Measurements from ENCODE around the gene LSM14B. TPM values are rescaled to one million over a fixed set of nuclear protein-coding genes. Genes with fewer than 3 reads are reported as not detected.

LSM14B gene
- total RNA-seq, 4 donors from 2014 or later: 28.0 to 52.5 (median 36.2) TPM

GRCh38 chr20:62151835-62152364, 29.6 kb downstream of the LSM14B start:
- TF ChIP-seq POLR2A (IDR thresholded peaks at IDR 0.05): no peak
- no peak for TF ChIP-seq CTCF (IDR thresholded peaks at IDR 0.05 in 4 of 5, conservative IDR thresholded peaks at IDR 0.05 in 1 of 5)
- Histone ChIP-seq H3K9me3 (no peaks in the 10 kb centered on the region), H3K27me3 (no peaks in the 10 kb centered on the region), H3K27ac (no peak overlapping the region), H3K4me1 (peaks cover 2 to 28% of the 10 kb centered on the region in 2 donors), H3K36me3 (no peaks in the 10 kb centered on the region), H3K4me3 (no peak overlapping the region)
- DNase-seq: no peak
- ATAC-seq: no peak
- in situ Hi-C loops (cut with MboI; ENCODE audit: low sequenced_read_pairs in 4 of 4): no loop called here
- intact Hi-C loops (cut with DNase I; ENCODE audit: low total_unique reads): no loop called here

DNA sequence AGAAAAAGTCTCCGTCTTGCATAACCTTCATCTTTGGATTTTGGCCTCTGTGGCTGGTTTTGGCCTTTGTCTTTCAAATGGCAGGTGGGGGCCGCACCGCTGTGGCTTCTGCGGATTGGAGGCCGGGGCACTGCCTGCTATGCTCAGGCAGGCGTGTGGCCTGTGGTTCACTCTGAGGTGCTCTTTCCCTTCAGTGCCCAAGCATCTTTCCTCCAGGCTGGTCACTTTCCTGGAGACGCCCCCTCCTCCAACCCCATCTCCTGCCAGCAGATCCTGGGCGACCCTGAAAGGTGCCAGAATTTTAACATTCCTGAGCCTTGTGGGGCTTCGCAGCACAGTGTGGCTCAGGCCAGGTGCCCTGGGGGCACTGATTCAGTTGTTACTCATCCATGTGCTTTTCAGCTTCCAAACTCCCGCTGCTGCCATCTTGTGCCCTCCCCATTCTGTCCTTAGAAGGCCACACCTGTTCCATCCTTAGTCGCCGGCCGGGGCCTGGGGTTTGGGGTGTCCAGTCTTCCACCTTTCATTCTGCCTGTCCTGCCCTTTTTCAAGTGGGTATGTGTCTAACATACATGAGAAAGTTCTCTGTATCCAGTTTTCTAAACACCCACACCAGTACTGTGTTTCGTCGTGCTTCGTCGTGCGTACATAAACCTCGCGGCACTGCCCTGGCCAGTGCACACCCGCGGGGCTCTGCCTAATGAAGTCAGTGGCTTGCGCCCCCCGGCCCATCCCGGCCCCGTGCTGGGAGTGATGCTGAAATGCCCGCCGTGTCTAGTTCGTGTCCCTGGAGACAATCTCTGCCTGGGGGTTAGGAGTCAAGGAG, 33.4 kb downstream of the LSM14B start:
- Histone ChIP-seq H3K27me3 (no peaks in the 10 kb centered on the region), H3K36me3 (no peaks in the 10 kb centered on the region), H3K27ac (no peak overlapping the region), H3K9me3 (no peaks in the 10 kb centered on the region), H3K4me3 (no peak overlapping the region), H3K4me1 (peaks cover 7 to 33% of the 10 kb centered on the region in 2 donors)
- in situ Hi-C loops (cut with MboI; ENCODE audit: low sequenced_read_pairs in 4 of 4) (no loop called here), intact Hi-C loops (cut with DNase I; ENCODE audit: low total_unique reads) (loop anchor here (2.0 kb wide), 1 partner anchor 145 kb away; no protein-coding TSS in a partner anchor)
- DNase-seq (no peak), ATAC-seq (no peak)
- no peak for TF ChIP-seq CTCF (IDR thresholded peaks at IDR 0.05 in 4 of 5, conservative IDR thresholded peaks at IDR 0.05 in 1 of 5)
- TF ChIP-seq POLR2A (IDR thresholded peaks at IDR 0.05): no peak

DNA sequence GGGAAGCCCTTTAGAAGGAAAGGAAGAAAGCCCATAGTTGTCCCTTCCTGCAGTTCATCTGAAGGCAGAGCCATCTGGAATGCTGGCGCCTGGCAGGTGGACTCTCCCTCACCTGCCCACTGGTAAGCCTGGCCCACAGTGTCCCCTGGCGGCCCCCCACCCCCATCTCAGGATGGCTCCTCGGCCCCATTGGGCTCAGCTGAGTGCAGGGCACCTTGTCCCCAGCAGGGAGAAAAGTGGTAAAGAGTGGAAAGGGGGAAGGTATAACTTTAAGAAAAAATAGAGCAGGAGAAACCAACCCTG, 33.9 kb downstream of the LSM14B start:
- H3K36me3 ChIP-seq: peaks cover 0 to 2% of the 10 kb centered on the region in 2 donors
- H3K4me3 ChIP-seq: no peak overlapping the region
- no peak for ATAC-seq
- TF ChIP-seq POLR2A (IDR thresholded peaks at IDR 0.05): no peak
- no peak for TF ChIP-seq CTCF (IDR thresholded peaks at IDR 0.05 in 4 of 5, conservative IDR thresholded peaks at IDR 0.05 in 1 of 5)
- in situ Hi-C loops (cut with MboI; ENCODE audit: low sequenced_read_pairs in 4 of 4) (no loop called here), intact Hi-C loops (cut with DNase I; ENCODE audit: low total_unique reads) (loop anchor here (2.0 kb wide), 1 partner anchor 145 kb away; no protein-coding TSS in a partner anchor)
- H3K27me3 ChIP-seq: no peaks in the 10 kb centered on the region
- DNase-seq: no peak
- H3K27ac ChIP-seq: no peak overlapping the region
- peaks cover 7 to 27% of the 10 kb centered on the region in 2 donors for H3K4me1 ChIP-seq
- H3K9me3 ChIP-seq: no peaks in the 10 kb centered on the region

GRCh38 chr20:62156592-62157386, 34.5 kb downstream of the LSM14B start:
- intact Hi-C loops (cut with DNase I; ENCODE audit: low total_unique reads): loop anchor here (2.0 kb wide), 1 partner anchor 146 kb away; no protein-coding TSS in a partner anchor
- ATAC-seq (peak; percentile 75 to 76), DNase-seq (peak in 1 of 2 donors; percentile 54)
- Histone ChIP-seq H3K36me3 (peaks cover 0 to 8% of the 10 kb centered on the region in 2 donors), H3K9me3 (no peaks in the 10 kb centered on the region), H3K4me3 (no peak overlapping the region), H3K27me3 (no peaks in the 10 kb centered on the region), H3K4me1 (peaks cover 7 to 27% of the 10 kb centered on the region in 2 donors), H3K27ac (no peak overlapping the region)
- TF ChIP-seq POLR2A (IDR thresholded peaks at IDR 0.05): no peak
- peak; percentile 30 to 78 (median 66) for TF ChIP-seq CTCF (IDR thresholded peaks at IDR 0.05 in 4 of 5, conservative IDR thresholded peaks at IDR 0.05 in 1 of 5)
- in situ Hi-C loops (cut with MboI; ENCODE audit: low sequenced_read_pairs in 4 of 4): no loop called here
